IPS-NIHi11 (cell line): ENCODE measurements around the gene TMEM53.
A peak's percentile ranks its signal among the peaks of the same experiment; 100 is the strongest.

Source experiments
- DNase-seq: peaks from one replicate; pipeline ENCODE4 v3.0.0; 2012; ENCODE audit warnings: mixed read lengths, low spot score

Gene TMEM53

DNA sequence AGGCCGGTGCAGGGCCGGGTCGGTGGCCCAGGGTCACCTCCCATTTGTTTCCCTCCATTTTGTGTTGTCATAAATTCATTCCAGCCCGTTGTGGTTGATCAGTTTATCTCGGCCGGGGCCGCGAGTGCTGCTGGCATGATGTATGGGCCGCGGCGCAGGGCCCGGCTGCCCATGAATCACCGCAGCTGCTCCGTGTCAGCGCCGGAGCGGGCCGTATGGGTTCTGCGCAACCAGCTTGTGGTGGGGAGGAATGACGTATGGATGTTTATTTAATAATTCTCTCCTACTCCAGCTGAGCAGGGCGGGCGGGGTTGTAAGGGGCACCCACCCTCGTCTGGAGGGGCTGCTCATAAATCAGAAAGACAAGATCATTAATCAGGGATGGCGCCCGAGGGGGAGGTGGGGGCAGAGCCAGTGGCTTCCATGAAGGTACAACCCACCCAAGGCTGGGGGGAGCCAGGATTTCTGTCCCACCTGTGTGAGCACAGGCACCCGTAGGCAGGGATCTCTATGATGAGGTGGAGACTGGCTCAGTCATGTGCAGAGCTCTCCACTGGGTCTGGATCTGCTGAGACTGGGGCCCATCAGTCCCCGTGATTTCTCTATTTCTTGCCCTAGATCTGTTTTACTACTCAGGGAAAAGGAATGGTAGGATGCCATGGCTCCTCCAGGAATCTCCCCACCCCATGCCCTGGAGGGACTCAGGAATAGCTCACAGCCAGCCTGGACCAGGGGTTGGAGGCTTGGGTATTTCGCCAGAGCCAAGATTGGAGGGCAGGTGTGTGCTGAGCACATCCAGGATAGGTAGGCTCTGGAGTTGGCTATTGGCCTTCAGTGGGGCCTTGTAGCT lies 27.8 kb downstream of the TMEM53 start:
- no peak for DNase-seq

GRCh38 chr1:44645476-44646244 lies 28.6 kb downstream of the TMEM53 start:
- DNase-seq = no peak

DNA sequence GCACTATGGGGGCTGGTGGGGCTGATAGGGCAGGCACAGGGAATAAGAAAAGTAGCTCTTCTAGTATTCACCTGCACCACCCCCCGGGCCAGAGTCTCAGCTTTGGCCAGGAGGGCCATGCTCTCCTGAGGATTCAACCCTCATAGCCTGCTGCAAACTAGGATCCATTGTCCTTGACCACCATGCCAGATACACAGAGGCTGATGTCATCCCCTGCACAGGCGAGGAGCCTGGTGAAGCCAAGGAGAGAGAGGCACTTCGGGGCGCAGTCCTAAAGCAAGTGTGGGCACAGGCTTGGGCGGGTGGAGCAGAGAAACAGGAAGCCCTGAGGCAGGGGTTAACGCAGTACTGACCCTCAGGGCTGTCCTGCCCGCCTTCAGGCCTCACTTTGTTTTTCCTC lies 29.5 kb downstream of the TMEM53 start:
- DNase-seq = no peak

DNA sequence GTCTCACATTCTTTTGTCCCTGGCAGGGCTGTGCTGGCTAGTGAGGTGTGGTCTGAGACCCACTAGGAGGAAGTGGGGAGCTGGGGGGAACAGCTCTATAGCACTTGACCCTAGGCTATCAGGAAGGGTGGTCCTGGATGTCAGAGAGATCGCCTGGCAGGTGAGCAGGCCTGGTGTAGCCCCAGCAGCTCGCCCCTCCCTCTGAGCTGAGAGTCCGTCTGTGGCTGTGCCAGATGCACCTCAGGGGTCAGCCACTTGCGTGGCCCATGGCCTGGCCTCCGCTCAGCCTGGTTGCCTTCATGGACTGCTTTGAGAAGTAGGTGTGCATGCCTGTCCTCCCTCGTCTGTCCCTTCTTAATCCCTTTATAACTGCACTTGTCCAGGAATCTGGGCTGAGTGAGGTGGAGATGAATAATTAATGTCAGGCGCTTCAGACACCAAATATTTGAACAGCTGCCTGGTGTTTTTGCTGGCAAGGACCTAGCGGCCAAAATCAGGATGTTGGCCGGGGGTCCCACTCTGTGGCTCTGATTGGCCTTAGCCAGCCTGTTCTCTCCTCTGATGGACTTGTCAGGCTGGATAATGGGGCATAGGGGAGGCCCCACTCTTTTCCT lies 30.5 kb downstream of the TMEM53 start:
- no peak for DNase-seq

GRCh38 chr1:44642925-44643324 lies 31.4 kb downstream of the TMEM53 start:
- no peak for DNase-seq

- DNase-seq = no peak
Measured at GRCh38 chr1:44642255-44642654, 32.0 kb downstream of the TMEM53 start.

- DNase-seq = no peak
Measured at GRCh38 chr1:44641126-44642102, 32.9 kb downstream of the TMEM53 start.

DNA sequence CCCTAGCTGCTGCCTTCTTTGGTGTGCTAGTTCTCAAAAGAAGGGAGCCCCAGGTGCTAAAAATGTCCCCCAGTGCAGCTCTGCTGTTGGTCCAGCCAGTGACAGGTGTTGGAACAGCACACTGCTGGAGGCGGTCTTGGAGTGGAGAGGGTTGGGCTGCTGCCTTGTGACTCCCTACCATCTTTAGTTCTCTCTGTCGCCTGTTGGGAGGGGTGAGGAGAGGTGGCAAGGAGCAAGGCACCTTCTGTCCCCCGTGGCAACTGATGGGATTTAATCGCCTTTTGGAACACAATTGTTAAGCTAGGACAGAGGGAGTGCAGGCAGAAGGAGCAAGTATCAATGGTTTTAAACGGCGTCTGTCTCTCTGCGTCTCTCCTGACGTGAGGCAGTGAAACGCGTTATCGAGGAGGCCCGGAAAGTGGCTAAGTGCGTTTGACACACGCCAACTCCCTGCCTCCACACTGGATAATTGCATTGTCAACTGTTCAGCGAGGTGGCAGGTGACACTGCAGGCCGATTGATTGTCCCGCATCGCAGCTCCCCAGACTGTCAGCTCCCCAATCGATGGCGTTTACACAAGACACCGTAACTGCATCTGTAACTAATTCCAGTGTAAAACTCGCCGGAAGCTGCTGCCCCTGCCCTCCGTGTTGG lies 34.0 kb downstream of the TMEM53 start:
- DNase-seq = no peak

GRCh38 chr1:44637702-44638411 lies 36.4 kb downstream of the TMEM53 start:
- no peak for DNase-seq

GRCh38 chr1:44636688-44637598 lies 37.3 kb downstream of the TMEM53 start:
- no peak for DNase-seq

- DNase-seq = no peak
Measured at GRCh38 chr1:44636083-44636687, 38.1 kb downstream of the TMEM53 start.

GRCh38 chr1:44635439-44635838 lies 38.8 kb downstream of the TMEM53 start:
- DNase-seq = no peak

GRCh38 chr1:44634606-44635189 lies 39.6 kb downstream of the TMEM53 start:
- no peak for DNase-seq

DNA sequence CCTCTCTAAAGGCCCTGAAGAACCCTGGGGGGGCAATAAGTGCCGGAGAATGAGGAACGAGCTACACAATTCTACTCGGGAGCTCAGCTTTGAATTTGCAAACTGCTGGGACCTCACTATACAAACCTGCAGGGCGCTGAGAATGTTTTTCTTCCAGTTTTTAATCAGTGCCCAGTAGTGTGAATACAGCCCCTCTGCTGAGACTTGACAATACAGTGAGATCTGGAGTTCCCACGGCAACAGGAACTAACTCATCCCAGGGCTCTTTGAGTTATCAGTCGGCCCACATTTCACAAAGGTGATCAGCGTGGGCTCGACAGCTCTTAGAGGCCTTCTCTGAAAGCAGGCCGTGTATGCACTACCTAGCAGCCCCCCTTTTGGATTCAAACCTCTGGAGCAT lies 41.7 kb downstream of the TMEM53 start:
- peak; percentile 53 for DNase-seq

GRCh38 chr1:44631647-44632539 lies 42.4 kb downstream of the TMEM53 start:
- DNase-seq = peak; percentile 97

DNA sequence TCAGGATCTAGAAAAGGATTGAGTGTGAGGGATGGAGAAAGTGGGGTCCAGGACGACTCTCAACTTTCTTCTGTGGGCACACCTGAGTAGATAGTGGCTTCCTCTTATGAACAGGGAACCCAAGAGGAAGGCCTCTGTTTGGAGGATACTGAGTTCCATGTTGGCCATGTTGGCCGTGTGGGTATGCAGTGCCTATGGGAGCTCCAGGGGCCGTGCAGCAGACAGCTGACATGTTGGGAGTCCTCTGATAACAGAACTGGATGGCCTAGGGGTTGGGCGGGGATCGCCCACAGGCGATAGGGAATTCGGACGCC lies 43.0 kb downstream of the TMEM53 start:
- DNase-seq = no peak

DNA sequence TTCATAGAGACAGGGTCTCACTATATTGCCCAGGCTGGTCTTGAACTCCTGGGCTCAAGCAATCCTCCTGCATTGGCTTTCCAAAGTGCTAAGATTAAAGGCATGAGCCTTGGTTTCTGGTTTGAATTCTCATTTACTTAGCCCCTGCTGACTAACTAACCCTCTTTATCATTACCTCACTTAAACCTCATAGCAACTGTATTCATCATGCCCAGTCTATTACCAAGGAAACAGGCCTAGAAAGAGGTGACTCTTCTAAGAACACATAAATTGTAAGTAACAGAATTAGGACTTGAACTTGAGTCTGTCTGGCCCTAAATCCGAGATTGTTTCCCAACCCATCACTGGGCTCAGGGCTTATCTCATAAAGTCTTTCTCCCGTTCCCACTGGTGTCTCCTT lies 44.2 kb downstream of the TMEM53 start:
- no peak for DNase-seq
